GM12891 (cell line): ENCODE measurements around the gene DBNL.

Experiments used
- PAX5 ChIP-seq: IDR thresholded peaks from 2 replicates; pipeline ENCODE4 v1.6.1; 2011; ENCODE audit warnings: low read length, moderate library complexity, mild to moderate bottlenecking; ENCODE audit not compliant: insufficient read depth, severe bottlenecking
- POLR2A ChIP-seq: IDR thresholded peaks from 2 replicates; pipeline ENCODE4 v1.6.1; 2011; ENCODE audit warnings: low read depth, low read length, control low read depth
- POLR2AphosphoS5 ChIP-seq: IDR thresholded peaks from 2 replicates; pipeline ENCODE4 v1.6.1; 2011; ENCODE audit warnings: low read depth, low read length, control low read depth
- TAF1 ChIP-seq: IDR thresholded peaks from 2 replicates; pipeline ENCODE4 v1.6.1; 2011; ENCODE audit warnings: low read depth, low read length, control low read depth

GRCh38 chr7:44071726-44072363, 27.3 kb downstream of the DBNL start:
- TF ChIP-seq PAX5 = no peak
- no peak for TF ChIP-seq POLR2A
- no peak for TF ChIP-seq TAF1
- no peak for TF ChIP-seq POLR2AphosphoS5
